HG02763 (cell line): ENCODE results near the gene LIFR.

ENCODE experiments used
- ATAC-seq: cut with Tn5 transposase; IDR thresholded peaks from one replicate; pipeline ENCODE4 v1.9.1; 2021; ENCODE audit warnings: mild to moderate bottlenecking, moderate library complexity; ENCODE audit not compliant: unreplicated experiment

Gene LIFR

GRCh38 chr5:38551030-38552017, 5.1 kb downstream of the LIFR start:
- ATAC-seq = no peak

- no peak for ATAC-seq
Measured at GRCh38 chr5:38548064-38548759, 8.2 kb downstream of the LIFR start.

DNA sequence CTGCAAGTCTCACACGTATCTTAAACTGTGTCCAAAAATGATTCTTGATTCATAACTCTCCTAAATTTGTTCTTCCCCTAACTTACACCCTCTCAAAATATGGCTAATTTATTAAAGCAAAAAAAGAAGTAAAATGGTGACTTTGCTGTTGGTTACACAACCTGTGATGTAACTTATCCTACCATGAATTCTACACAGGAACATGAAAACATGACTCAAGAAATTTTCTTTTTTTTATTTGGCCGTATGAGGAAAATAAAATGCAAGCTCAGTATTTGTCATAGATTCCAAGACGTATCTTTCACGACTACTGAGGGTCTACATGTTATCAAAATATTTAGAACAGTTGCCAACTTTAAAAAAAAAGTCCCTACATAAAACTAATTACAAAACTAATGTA, 9.2 kb downstream of the LIFR start:
- no peak for ATAC-seq

GRCh38 chr5:38546691-38547146, 9.7 kb downstream of the LIFR start:
- ATAC-seq = no peak

- no peak for ATAC-seq
Measured at GRCh38 chr5:38543886-38544285, 12.6 kb downstream of the LIFR start.

- ATAC-seq = no peak
Measured at GRCh38 chr5:38543074-38543473, 13.4 kb downstream of the LIFR start.

GRCh38 chr5:38541174-38541725, 15.2 kb downstream of the LIFR start:
- ATAC-seq = no peak

DNA sequence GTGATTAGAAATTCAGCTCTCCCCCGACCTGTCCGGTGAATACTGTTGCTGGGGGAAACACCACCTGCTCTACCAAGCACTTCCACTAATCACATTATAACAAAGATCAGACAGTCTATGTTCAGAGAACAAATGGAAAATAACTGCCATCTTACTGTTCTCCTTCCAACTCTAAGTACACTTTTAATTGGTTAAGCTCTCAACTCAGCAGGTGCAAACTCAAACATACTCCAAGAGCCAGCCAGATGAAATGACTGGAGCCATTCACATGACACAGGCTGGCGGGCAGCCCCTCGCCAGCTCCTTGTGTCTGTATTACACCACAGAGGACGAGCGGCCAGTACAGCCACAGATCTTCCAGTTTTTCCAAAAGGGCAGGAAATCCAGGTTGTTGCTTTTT, 16.1 kb downstream of the LIFR start:
- no peak for ATAC-seq

- no peak for ATAC-seq
Measured at GRCh38 chr5:38538161-38538560, 18.3 kb downstream of the LIFR start.

DNA sequence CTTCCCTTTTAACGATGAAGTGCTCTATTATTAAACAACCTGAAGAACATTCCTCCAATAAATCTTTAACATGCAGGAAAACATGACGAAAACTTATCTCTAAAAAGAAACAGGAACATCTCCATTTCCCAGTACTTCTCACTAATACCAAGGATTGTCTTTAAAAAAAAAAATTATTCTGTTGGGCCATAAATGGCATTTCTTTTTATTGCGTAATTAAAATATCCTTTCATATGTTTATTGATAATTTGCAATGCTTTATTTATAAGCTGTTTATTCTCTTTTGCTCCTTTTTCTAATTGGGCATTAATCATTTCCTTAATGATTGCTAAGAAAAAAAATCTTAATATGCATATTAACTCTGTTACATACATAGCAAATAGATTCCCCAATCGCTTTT, 18.9 kb downstream of the LIFR start:
- no peak for ATAC-seq

GRCh38 chr5:38536968-38537367, 19.5 kb downstream of the LIFR start:
- ATAC-seq = no peak

DNA sequence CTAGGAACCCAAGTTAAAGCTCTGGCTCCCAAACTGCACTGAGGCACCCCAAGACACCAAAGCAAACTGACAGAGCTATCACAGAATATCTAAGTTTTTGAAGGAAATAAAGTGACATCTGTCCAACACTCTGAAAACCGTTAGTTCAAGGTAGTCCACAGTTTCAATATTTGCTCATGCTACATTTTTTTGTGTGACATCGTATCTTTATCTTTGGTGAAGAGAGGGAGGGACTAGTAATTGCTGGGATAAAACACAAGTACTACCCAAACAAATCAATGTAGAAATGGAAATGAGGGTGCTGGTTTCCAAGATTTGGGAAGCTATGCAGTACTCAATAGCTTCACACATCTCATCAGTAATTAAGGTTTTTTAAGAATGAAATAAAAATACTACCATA, 20.6 kb downstream of the LIFR start:
- no peak for ATAC-seq

DNA sequence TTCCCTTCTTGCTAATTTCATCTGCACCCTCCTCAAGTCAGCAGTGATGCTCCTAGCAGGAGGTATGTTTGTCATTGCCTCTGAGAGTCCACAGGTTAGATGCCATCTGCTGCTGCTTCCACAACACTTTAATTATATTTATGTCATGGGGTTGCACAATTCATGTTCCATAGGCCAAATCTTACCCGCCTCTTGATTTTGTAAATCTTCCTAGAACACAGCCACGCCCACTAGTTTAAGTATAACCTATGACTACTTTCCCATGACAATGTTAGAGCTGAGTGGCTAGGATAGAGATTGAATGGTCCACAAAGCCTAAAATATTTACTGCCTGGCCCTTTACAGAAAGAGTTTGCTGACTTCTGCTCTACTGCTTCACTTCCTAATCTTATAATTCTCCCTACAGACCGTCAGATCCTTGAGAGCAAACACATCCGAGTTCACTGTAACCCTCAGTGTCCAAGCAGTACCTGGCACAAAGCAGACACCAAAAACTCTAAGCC, 21.1 kb downstream of the LIFR start:
- no peak for ATAC-seq

GRCh38 chr5:38534156-38534453, 22.3 kb downstream of the LIFR start:
- ATAC-seq = no peak

DNA sequence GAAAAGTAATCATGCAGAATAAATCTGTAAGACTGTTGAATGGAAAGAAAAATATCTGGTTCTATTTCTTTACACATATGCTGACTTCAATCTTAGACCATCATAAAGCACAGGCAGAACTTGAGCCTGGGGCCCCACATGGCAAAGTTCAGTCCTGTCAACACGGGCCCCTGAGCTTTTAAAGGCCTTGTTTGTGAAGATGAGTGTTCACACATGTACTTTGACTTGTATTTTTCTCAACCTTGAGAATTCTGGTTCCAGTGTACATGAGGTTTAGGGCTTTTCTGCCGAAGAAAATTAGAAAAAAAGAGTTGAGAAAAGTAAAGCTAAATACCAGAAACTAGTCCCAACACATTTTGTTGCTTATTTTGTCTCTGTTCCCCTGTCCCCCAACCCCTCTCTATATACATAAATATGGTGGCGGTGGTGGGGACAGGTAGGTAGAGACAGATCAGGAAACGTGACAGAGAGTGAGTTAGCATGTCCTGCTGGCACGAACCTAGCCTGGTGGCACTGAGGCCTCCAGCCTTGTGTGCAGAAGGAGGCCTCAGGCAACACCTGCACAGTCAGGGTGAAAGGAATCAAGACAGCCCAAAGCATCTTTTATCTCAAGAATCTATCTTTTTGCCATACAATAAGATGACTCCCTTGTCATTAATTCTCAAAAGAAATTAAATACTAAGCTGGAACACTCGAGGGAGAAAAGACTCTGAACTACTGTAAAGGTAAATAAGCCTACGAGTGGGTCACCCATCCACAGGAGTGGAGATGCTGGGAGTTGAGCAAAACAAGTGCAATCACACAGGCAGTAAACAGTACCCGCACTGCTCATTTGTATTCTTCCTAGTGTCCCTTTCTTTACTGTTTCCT, 22.9 kb downstream of the LIFR start:
- ATAC-seq = no peak

- ATAC-seq = no peak
Measured at GRCh38 chr5:38532165-38532669, 24.2 kb downstream of the LIFR start.

- no peak for ATAC-seq
Measured at GRCh38 chr5:38531518-38531917, 24.9 kb downstream of the LIFR start.

- ATAC-seq = no peak
Measured at GRCh38 chr5:38529955-38530646, 26.3 kb downstream of the LIFR start.

DNA sequence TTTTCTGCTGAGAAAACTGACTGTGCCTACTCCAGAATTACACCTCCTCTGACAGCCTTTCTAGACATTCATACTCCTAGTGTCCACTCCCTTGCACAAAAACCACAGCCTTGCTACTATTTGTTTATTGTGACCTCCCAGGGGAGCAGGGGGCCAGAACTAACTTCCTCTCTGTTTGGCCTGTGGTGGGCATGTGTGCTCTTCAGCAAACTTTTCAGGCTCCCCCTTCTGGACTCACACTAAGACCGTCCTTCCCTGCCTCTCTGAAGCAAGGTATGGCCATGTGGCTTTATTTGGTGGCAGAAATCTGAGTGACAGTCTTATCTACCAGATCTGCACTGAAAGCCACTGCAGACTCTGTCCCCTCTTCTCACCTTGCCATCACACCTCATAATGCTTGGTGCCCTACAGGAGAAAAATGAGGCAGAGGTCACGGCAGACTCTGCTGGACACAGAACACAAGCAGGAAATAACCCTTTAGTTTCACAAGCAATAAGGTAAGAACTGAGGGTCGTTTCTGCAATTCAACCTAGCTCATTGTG, 28.2 kb downstream of the LIFR start:
- ATAC-seq = no peak

DNA sequence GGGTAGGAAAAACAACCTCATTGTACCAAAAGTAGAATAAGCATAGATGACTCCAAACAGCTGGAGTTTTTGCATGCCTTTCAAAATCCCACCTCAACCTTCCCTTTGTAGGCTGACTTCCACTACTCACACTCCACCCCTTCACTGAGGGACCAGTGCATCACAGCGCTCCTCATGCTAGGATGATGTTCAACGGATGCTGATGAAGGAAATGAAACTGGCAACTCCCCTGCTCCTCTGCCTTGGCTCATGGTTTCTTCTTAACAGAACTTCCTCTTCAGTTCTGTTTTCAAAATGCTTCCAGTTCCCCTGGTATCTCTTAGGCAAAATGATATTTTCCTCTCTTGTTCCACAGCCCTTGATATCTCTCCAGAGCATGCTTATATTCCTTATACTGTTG, 29.0 kb downstream of the LIFR start:
- no peak for ATAC-seq
